DOHH2 (cell line): ENCODE results near the gene RPL5.

ENCODE experiments used
- EZH2phosphoT487 ChIP-seq: fragments of 200-600 bp; sonication (generic); IDR thresholded peaks from 2 replicates; pipeline ENCODE4 v1.6.1; 2017; ENCODE audit warnings: borderline replicate concordance, mild to moderate bottlenecking, antibody characterized with exemption, low read length, moderate library complexity, mixed read lengths
- TF ChIP-seq, protein P1 (sequence below): fragments of 200-600 bp; sonication (generic); IDR thresholded peaks from one replicate; pipeline ENCODE4 v1.5.1; 2014; ENCODE audit warnings: antibody characterized with exemption, mild to moderate bottlenecking, low read depth, low read length; ENCODE audit not compliant: poor library complexity, severe bottlenecking

DNA sequence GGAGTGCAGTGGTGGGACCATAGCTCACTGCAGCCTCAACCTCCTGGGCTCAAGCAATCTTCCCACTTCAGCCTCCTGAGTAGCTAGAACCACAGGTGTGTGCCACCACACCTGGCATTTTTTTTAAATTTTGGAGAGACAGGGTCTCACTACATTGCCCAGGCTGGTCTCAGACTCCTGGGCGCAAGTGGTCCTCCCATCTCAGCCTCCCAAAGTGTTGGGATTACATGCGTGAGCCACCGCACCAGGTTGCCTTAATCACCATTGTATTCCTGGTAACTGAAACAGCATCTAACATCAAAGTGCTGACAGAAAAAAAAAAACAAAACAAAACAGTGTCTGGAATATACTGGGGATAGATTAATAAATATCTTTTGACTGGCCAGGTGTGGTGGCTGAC is 18.2 kb downstream of the RPL5 start:
- TF ChIP-seq, protein P1, sequence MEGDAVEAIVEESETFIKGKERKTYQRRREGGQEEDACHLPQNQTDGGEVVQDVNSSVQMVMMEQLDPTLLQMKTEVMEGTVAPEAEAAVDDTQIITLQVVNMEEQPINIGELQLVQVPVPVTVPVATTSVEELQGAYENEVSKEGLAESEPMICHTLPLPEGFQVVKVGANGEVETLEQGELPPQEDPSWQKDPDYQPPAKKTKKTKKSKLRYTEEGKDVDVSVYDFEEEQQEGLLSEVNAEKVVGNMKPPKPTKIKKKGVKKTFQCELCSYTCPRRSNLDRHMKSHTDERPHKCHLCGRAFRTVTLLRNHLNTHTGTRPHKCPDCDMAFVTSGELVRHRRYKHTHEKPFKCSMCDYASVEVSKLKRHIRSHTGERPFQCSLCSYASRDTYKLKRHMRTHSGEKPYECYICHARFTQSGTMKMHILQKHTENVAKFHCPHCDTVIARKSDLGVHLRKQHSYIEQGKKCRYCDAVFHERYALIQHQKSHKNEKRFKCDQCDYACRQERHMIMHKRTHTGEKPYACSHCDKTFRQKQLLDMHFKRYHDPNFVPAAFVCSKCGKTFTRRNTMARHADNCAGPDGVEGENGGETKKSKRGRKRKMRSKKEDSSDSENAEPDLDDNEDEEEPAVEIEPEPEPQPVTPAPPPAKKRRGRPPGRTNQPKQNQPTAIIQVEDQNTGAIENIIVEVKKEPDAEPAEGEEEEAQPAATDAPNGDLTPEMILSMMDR: no peak
- no peak for TF ChIP-seq EZH2phosphoT487
